Measurements from ENCODE around the gene GRID1.

GRID1 gene

GRCh38 chr10:86299562-86299961, 67.0 kb downstream of the GRID1 start:
- TF ChIP-seq, protein P1, sequence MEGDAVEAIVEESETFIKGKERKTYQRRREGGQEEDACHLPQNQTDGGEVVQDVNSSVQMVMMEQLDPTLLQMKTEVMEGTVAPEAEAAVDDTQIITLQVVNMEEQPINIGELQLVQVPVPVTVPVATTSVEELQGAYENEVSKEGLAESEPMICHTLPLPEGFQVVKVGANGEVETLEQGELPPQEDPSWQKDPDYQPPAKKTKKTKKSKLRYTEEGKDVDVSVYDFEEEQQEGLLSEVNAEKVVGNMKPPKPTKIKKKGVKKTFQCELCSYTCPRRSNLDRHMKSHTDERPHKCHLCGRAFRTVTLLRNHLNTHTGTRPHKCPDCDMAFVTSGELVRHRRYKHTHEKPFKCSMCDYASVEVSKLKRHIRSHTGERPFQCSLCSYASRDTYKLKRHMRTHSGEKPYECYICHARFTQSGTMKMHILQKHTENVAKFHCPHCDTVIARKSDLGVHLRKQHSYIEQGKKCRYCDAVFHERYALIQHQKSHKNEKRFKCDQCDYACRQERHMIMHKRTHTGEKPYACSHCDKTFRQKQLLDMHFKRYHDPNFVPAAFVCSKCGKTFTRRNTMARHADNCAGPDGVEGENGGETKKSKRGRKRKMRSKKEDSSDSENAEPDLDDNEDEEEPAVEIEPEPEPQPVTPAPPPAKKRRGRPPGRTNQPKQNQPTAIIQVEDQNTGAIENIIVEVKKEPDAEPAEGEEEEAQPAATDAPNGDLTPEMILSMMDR (IDR thresholded peaks at IDR 0.05; ENCODE audit: extremely low read depth, insufficient read depth, missing control alignments) = no peak
- in situ Hi-C loops (cut with MboI; ENCODE audit: low pct_unique_long_range_greater_than_20kb, low sequenced_read_pairs, unreplicated experiment) = no loop called here

DNA sequence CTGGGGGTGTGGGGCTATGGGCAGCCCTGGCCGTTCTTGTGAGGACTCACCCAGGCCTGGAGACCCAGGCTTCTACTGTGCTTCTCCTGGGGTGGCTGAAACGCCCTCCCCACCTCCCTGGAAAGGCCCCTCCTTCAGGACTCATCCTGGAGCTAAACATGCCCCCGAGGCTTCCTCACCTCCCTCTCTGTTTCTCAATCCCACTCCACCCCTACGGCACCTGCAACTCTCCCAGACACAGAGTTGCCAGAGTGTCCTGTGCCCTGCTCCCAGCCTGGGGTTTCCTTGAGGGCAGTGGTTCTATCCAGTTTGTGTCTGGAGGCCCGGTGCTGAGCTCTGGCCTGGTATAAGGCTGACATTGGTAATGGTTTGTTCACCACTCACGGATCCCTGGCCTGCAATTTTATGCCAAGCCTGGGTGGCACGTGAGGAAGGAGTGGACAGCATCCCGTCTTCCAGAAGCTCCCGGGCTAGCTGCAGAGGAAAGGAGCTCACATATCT, 68.0 kb downstream of the GRID1 start:
- TF ChIP-seq, protein P1 (IDR thresholded peaks at IDR 0.05; ENCODE audit: extremely low read depth, insufficient read depth, missing control alignments) = no peak
- DNase-seq (ENCODE audit: low spot score) = no peak
- in situ Hi-C loops (cut with MboI; ENCODE audit: low pct_unique_long_range_greater_than_20kb, low sequenced_read_pairs, unreplicated experiment) = no loop called here

More at GRCh38 chr10:86299562-86299961, 67.0 kb downstream of the GRID1 start:
- no peak for DNase-seq (ENCODE audit: low spot score)

DNA sequence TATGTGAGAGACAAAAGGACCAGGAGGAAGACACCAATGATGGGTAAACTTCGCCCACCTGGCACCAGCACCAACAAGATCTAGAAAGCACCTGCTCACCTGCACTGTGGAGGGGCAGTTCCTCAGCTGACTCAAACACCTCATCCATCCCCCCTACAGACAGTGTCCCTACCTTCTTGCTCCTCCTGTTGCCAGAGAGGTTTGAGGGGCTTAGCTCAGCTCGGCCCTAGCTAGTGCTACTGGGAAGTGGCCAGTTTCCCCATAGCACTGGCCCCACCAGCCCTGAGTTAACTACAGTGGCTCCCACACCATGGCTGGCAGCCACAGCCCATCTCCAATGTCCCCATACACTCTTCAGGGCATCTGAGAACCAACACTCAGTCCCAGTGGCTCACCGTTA, 70.8 kb downstream of the GRID1 start:
- in situ Hi-C loops (cut with MboI; ENCODE audit: low pct_unique_long_range_greater_than_20kb, low sequenced_read_pairs, unreplicated experiment) = no loop called here
- TF ChIP-seq, protein P1 (IDR thresholded peaks at IDR 0.05; ENCODE audit: extremely low read depth, insufficient read depth, missing control alignments) = no peak
- no peak for DNase-seq (ENCODE audit: low spot score)

- TF ChIP-seq, protein P1 (IDR thresholded peaks at IDR 0.05; ENCODE audit: extremely low read depth, insufficient read depth, missing control alignments) = no peak
- in situ Hi-C loops (cut with MboI; ENCODE audit: low pct_unique_long_range_greater_than_20kb, low sequenced_read_pairs, unreplicated experiment) = no loop called here
- DNase-seq (ENCODE audit: low spot score) = no peak
Measured at GRCh38 chr10:86295351-86295750, 71.2 kb downstream of the GRID1 start.

GRCh38 chr10:86294346-86295265, 72.0 kb downstream of the GRID1 start:
- in situ Hi-C loops (cut with MboI; ENCODE audit: low pct_unique_long_range_greater_than_20kb, low sequenced_read_pairs, unreplicated experiment) = no loop called here
- no peak for DNase-seq (ENCODE audit: low spot score)
- TF ChIP-seq, protein P1 (IDR thresholded peaks at IDR 0.05; ENCODE audit: extremely low read depth, insufficient read depth, missing control alignments) = no peak

DNA sequence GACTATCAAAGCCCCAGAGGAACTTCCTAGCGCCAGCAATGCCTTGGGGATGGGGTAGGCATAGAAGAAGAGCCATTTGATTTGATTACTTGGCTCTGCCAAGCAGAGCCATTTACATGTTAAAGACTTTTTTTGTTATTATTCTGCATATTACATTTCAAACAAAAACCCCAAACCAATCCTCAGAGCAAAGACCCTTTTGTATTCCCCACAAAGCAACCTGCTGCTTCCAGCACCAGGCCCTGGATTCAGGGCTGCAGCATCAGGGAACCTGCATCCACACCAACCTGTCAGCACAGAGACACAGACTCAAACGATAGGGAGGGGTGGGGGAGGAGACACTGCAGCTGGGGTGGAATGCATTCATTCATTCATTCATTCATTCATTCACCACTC, 73.2 kb downstream of the GRID1 start:
- no peak for DNase-seq (ENCODE audit: low spot score)
- TF ChIP-seq, protein P1 (IDR thresholded peaks at IDR 0.05; ENCODE audit: extremely low read depth, insufficient read depth, missing control alignments) = no peak
- in situ Hi-C loops (cut with MboI; ENCODE audit: low pct_unique_long_range_greater_than_20kb, low sequenced_read_pairs, unreplicated experiment) = no loop called here
